Skeletal muscle tissue (tissue), 4 donors: ENCODE data around the gene PIR. TPM values are rescaled to one million over a fixed set of nuclear protein-coding genes. Genes with fewer than 3 reads are reported as not detected.

ENCODE experiments used
- H3K27ac ChIP-seq: one replicate; pipeline ENCODE4 v1.7.0; 2013; ENCODE audit warnings: mild to moderate bottlenecking, low read depth, low read length, inconsistent platforms
- H3K27me3 ChIP-seq, 3 donors: one replicate each; pipeline ENCODE4 v1.7.0; 2013; ENCODE audit warnings: low read length in 3 of 3; ENCODE audit not compliant: control insufficient read depth in 3 of 3, insufficient read depth in 3 of 3
- H3K36me3 ChIP-seq, 3 donors: one replicate each; pipeline ENCODE4 v1.7.0; 2013; ENCODE audit warnings: low read length in 3 of 3; ENCODE audit not compliant: control insufficient read depth in 3 of 3, insufficient read depth in 3 of 3
- H3K4me1 ChIP-seq, 3 donors: one replicate each; pipeline ENCODE4 v1.7.0; 2013; ENCODE audit warnings: low read length in 3 of 3, mild to moderate bottlenecking in 3 of 3; ENCODE audit not compliant: control insufficient read depth in 3 of 3, insufficient read depth in 3 of 3
- H3K4me3 ChIP-seq, 3 donors: one replicate each; pipeline ENCODE4 v1.7.0; 2013; ENCODE audit warnings: low read length in 3 of 3
- H3K9ac ChIP-seq, 3 donors: one replicate each; pipeline ENCODE4 v1.7.0; 2013; ENCODE audit warnings: low read length in 3 of 3, mild to moderate bottlenecking in 3 of 3, moderate library complexity in 2 of 3, low read depth in 1 of 3
- H3K9me3 ChIP-seq, 3 donors: one replicate each; pipeline ENCODE4 v1.7.0; 2013; ENCODE audit warnings: low read length in 3 of 3; ENCODE audit not compliant: control insufficient read depth in 3 of 3
- total RNA-seq: library from RNA; depleted of rRNA; stranded (reverse); fragments of >200 nt; gene quantifications from one replicate; pipeline ENCODE4 v1.2.3, GENCODE V29; 2014
- donor health status: Osteomylitis.

The PIR gene
- total RNA-seq, 1 donor from 2014 or later = 3.1 TPM

DNA sequence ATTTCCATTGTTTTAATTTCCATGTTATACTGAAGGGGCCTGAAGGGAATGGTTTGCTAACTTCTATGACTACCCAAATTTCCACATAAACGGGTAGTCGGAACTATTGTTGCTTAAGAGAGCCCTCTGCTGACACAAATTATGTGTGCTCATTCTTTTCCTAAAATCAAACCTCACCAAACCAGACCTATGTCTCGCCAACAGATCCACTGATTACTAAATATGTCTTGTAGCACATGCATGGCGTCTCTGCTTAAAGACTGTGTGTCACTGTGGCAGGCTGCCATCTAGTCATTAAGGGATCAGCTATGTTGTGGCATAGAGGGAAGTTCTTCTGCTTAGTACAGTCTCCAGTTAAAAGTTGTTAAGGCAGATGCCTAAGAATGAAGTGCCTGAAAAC is 25.1 kb downstream of the PIR start:
- Histone ChIP-seq H3K27me3 (no peaks in the 10 kb centered on the region), H3K36me3 (no peaks in the 10 kb centered on the region), H3K4me3 (no peak overlapping the region), H3K4me1 (peaks cover 0 to 5% (median 3%) of the 10 kb centered on the region in 3 donors), H3K9me3 (no peaks in the 10 kb centered on the region), H3K9ac (no peak overlapping the region), H3K27ac (no peak overlapping the region)

DNA sequence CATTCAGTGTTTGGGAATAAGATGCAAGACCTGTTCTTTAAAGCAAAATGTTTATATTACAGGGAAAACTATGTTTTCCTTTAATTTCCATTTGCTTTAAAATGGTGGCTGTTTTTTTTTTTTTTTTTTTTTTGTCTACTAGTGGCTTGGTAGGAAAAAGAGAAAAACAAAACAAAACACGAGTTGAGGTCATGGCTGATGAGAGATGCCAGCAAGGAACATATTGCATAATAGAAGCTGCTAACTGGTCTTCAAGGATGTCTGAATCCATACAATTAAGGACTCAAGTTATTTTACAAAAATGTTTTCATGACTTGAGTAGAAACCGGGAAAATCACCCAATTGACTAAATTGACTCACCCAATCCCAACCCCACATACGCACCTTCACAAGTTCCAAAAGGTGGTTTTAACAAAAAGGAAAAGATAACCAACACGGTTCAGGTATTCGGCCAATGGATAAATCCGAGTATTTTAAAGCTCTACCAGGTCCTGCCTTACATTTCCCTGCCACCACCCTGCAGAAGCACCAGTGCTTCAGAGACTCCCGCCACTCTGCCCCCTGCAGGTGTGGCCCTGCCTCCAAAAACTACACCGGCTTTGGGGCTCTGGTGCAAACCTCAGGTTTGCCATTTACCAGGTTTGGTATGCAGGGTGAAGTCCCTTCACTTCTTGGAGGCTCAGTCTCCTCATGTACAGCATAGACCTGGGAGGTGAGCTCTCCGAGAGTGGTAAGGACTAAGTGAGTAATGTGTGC is 27.1 kb downstream of the PIR start:
- peaks cover 0 to 5% (median 3%) of the 10 kb centered on the region in 3 donors for H3K4me1 ChIP-seq
- no peak overlapping the region for H3K9ac ChIP-seq
- H3K36me3 ChIP-seq = no peaks in the 10 kb centered on the region
- no peaks in the 10 kb centered on the region for H3K9me3 ChIP-seq
- no peak overlapping the region for H3K4me3 ChIP-seq
- H3K27me3 ChIP-seq = no peaks in the 10 kb centered on the region
- H3K27ac ChIP-seq = no peak overlapping the region

DNA sequence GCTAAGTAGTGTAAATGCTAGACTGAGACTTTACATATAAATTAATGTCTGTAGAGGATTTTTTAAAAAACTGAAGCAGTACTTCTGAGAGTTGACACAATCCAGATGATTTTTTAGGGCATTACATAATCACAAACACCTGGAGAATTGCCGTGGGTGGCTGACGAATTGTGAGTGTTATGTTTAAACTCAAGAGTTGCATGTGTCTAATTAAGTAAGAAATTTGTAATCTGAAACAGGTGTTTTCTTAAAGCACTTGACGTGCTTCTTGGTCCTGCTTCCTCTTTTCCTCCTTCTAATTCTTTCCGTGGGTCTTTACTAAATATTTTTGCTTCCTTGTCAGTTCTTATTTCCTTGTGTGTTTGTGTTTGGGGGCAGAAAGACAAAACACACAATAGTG is 27.8 kb downstream of the PIR start:
- H3K9ac ChIP-seq = no peak overlapping the region
- H3K27ac ChIP-seq = no peak overlapping the region
- H3K36me3 ChIP-seq = no peaks in the 10 kb centered on the region
- H3K27me3 ChIP-seq = no peaks in the 10 kb centered on the region
- H3K4me3 ChIP-seq = no peak overlapping the region
- H3K9me3 ChIP-seq = no peaks in the 10 kb centered on the region
- peaks cover 0 to 5% (median 3%) of the 10 kb centered on the region in 3 donors for H3K4me1 ChIP-seq

GRCh38 chrX:15464704-15465103 is 28.4 kb downstream of the PIR start:
- no peaks in the 10 kb centered on the region for H3K9me3 ChIP-seq
- H3K36me3 ChIP-seq = no peaks in the 10 kb centered on the region
- H3K27ac ChIP-seq = no peak overlapping the region
- no peaks in the 10 kb centered on the region for H3K27me3 ChIP-seq
- no peak overlapping the region for H3K4me3 ChIP-seq
- H3K4me1 ChIP-seq = peaks cover 0 to 5% (median 3%) of the 10 kb centered on the region in 3 donors
- H3K9ac ChIP-seq = no peak overlapping the region

DNA sequence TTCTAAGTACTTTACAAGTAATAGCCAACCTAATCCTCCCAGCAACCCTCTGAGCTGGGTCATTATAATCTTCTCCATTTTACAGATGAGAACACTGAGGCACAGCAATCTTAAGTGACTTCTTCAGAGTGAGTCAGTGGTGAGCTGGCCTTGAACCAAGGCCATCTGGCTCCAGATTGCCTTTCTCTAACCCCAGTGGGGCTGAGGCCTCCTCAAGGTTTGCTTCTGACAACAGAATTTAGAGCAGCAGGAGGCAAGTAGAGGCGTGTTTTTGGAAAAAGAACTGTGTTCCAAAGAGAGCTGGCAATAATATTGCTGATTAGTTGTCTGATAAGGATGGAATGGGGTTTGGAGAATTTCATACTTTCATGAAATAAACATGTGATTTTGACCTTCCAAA is 41.2 kb downstream of the PIR start:
- Histone ChIP-seq H3K36me3 (peaks cover 6 to 22% (median 21%) of the 10 kb centered on the region in 3 donors), H3K27me3 (peaks cover 0 to 3% (median 0%) of the 10 kb centered on the region in 3 donors), H3K27ac (no peak overlapping the region), H3K9me3 (no peaks in the 10 kb centered on the region), H3K9ac (no peak overlapping the region), H3K4me3 (no peak overlapping the region), H3K4me1 (peaks cover 9 to 10% (median 9%) of the 10 kb centered on the region in 3 donors)

DNA sequence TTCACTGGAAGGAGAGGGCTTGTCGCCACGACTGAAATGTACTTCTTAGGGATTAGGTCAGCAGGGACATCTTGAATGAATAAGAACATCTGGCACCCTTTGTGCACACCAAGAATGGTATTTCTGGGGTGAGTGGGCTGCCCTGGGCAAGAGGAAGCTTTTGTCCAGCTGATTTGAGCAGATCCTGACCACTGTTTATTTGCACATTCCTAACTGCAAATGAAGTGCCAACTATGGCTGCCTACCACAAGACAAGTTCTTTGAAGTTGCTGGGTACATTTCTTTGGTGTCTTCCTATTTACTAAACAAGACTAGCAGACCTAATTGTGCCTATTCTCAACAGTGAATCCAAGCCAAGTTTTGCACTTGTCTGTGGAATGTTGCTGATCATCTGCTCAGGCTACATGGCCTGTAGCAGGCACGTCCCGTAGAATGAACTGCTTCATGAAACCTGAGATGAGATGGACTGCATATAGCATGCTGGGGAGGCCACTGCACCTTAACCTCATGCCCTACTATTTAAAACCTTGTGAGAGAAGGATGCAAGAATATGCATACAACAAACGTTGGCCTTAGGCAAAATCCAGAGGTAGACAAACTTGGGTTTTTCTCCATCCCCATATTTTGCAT is 45.0 kb downstream of the PIR start:
- no peak overlapping the region for H3K27ac ChIP-seq
- peaks cover 0 to 6% (median 2%) of the 10 kb centered on the region in 3 donors for H3K36me3 ChIP-seq
- no peaks in the 10 kb centered on the region for H3K27me3 ChIP-seq
- H3K9ac ChIP-seq = no peak overlapping the region
- no peaks in the 10 kb centered on the region for H3K9me3 ChIP-seq
- peaks cover 9 to 10% (median 9%) of the 10 kb centered on the region in 3 donors for H3K4me1 ChIP-seq
- H3K4me3 ChIP-seq = no peak overlapping the region

DNA sequence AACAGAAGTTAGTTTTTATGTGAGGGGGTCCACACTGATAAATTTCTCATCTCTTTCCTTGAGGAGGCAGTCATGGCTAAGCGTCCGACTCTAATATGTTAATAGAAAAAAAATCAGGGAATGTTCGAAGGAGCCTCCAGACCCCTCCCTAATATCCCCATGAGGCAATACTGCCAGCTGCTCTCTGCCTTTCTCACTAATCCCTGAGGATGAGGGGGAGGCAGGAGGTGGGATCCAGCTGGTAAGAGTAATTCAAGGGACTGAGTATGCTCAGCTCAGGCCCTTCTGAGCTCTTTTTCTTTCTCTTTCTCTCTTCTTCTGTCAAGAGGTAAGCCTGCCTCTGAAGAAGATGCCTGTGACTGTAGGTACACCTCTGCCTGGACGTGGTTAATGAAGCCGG is 51.7 kb downstream of the PIR start:
- Histone ChIP-seq H3K27ac (no peak overlapping the region), H3K4me1 (no peaks in the 10 kb centered on the region), H3K36me3 (peaks cover 0 to 1% (median 0%) of the 10 kb centered on the region in 3 donors), H3K9ac (no peak overlapping the region), H3K4me3 (no peak overlapping the region), H3K9me3 (no peaks in the 10 kb centered on the region), H3K27me3 (no peaks in the 10 kb centered on the region)

DNA sequence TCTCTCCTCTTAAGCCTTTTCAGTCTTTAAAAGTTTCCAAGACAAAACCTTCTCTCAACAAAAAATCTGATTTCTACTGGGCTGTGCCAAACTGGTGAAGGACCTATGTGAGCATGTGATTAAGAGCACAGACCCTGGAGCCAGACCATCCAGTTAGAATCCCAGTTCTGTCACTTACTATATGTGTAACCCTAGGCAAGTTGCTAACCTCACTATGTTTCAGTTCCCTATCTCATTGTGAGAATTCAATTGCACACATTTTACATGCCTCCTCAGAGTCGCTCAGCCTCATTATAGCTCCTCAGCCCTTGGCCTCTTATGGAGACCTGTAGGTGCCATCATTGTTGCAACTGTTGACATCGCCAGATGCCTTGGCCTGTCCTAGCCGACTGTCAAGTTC is 54.8 kb downstream of the PIR start:
- Histone ChIP-seq H3K9me3 (no peaks in the 10 kb centered on the region), H3K9ac (no peak overlapping the region)

DNA sequence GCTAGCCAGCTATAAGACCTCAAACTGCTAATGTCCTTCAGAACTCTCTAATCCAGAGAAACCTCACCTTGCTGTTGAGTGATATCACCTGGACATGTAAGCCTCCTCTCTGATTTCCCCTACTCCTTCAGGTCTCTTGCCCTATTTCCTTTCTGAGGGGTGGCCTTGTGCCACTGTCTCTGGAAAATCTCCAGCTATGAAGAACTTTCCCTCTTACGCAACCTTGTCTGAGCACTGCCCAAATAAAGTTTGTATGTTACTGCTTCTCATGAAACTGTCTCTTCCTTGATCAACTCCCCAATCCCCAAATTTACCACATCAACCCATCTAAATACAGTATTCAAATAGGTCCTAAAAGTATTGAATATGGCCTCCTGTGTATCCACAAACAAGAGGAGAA is 55.4 kb downstream of the PIR start:
- Histone ChIP-seq H3K4me3 (no peak overlapping the region), H3K27ac (no peak overlapping the region), H3K9ac (no peak overlapping the region), H3K27me3 (no peaks in the 10 kb centered on the region), H3K9me3 (no peaks in the 10 kb centered on the region), H3K36me3 (no peaks in the 10 kb centered on the region), H3K4me1 (no peaks in the 10 kb centered on the region)

More for the DNA sequence above, 54.8 kb downstream of the PIR start:
- no peaks in the 10 kb centered on the region for H3K4me1 ChIP-seq
- no peak overlapping the region for H3K27ac ChIP-seq
- no peaks in the 10 kb centered on the region for H3K36me3 ChIP-seq
- H3K4me3 ChIP-seq = no peak overlapping the region
- H3K27me3 ChIP-seq = no peaks in the 10 kb centered on the region

GRCh38 chrX:15435836-15436619 is 57.1 kb downstream of the PIR start:
- Histone ChIP-seq H3K36me3 (no peaks in the 10 kb centered on the region), H3K4me1 (no peaks in the 10 kb centered on the region), H3K27me3 (no peaks in the 10 kb centered on the region), H3K9me3 (no peaks in the 10 kb centered on the region), H3K27ac (no peak overlapping the region), H3K9ac (no peak overlapping the region), H3K4me3 (no peak overlapping the region)
